NCI-H226 (cell line): Measurements from ENCODE around the gene GAGE13.
"Not testable (repeated sequence)": the region's sequence is repeated elsewhere in the genome, so short reads cannot be mapped to it uniquely, and the experiment has no call there.

Experiments
- DNase-seq: peaks from one replicate; pipeline ENCODE4 v3.0.0-alpha.2; 2015

The GAGE13 gene

GRCh38 chrX:49341449-49341848, 10.1 kb downstream of the GAGE13 start:
- not testable (repeated sequence) for DNase-seq

- DNase-seq = not testable (repeated sequence)
Measured at GRCh38 chrX:49344496-49345175, 13.3 kb downstream of the GAGE13 start.

DNA sequence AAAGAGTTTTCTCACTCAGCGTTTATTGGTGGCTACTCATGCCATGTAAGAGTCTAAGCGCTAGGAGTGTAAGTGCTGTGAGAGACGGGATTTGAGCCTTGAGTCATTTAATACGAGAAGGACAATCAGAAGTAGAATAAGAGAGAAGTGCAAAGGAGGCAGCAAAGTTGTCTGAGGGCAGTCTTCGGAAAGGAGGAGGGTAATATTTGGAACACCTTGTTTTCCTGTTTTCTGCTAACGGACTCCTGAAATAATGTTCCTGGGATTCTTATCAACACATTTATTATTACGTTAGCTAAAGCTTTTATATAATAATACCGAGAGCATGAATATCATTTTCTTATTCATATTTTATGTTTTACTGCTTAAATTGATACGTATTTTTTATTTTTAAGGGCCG, 14.0 kb downstream of the GAGE13 start:
- DNase-seq = not testable (repeated sequence)

GRCh38 chrX:49346150-49346549, 14.8 kb downstream of the GAGE13 start:
- not testable (repeated sequence) for DNase-seq
